T-helper 9 cell (primary cell): Measurements from ENCODE around the gene ERG.

Experiments
- DNase-seq: peaks from one replicate; pipeline ENCODE4 v3.0.0-alpha.2; 2020

ERG gene

GRCh38 chr21:38388203-38388602 is 110.1 kb downstream of the ERG start:
- DNase-seq = no peak

DNA sequence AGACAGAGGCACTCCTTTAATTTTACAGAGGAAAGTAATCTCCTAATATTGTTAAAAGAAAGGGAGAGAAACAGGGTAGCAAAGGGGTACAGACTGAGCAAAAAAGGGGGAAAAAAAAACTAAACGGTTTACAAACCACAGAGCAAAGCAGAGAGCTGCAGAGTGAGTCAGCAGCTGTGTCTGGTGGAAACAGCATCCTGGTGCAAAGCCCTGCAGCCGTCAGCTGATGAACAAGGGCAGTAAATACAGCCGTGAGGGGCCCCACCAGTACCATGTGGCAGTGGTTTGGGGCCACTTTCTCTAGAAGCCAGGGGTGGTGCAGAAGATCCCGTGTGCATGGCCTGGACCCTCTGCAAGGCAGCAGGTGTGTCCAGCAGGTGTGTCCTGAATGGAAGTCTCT is 111.3 kb downstream of the ERG start:
- no peak for DNase-seq

GRCh38 chr21:38385427-38386175 is 112.7 kb downstream of the ERG start:
- no peak for DNase-seq

- no peak for DNase-seq
Measured at GRCh38 chr21:38384675-38385426, 113.4 kb downstream of the ERG start.

- no peak for DNase-seq
Measured at GRCh38 chr21:38384238-38384560, 114.1 kb downstream of the ERG start.

- no peak for DNase-seq
Measured at GRCh38 chr21:38383411-38384237, 114.7 kb downstream of the ERG start.

- DNase-seq = no peak
Measured at GRCh38 chr21:38380481-38381137, 117.7 kb downstream of the ERG start.

DNA sequence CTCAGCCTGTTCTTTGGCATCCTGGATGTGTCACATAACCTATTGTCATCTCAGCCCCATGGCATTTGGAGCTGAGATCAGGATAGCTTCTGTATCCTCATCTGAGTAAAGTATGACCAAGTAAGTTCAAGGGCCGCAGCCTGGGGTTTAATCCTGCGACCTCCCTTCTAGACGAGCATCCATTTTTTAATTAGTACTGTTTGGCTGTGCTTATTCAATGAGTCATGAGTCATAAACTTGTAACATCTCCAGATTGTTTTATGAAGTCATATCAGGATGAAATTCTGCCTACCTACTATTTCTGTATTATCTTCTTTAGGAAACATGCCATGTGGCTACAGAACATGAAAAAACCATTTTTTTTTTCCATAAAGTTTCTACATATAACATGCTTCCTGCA is 119.1 kb downstream of the ERG start:
- no peak for DNase-seq

GRCh38 chr21:38377165-38378088 is 120.8 kb downstream of the ERG start:
- no peak for DNase-seq

DNA sequence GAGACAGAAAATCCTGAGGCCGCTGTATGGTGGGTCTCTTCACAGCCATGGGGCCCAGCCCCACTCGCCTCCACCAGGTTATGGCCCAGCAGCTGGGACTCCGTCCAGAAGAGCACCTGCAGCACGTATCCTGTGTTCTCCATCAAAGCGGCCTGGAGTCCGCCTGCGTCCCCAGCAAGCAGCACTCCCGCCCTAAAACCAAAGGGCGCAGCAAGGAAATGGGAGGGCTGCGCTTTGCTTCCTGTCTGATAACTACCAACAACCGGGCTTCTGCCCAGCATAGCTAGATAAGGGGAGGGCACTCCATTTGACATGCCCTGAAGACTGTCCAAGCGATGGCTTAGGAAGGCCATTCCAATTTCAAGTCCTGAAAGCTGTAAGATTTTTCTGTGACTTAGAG is 121.6 kb downstream of the ERG start:
- no peak for DNase-seq

- no peak for DNase-seq
Measured at GRCh38 chr21:38376235-38376634, 122.0 kb downstream of the ERG start.

GRCh38 chr21:38367646-38368045 is 130.6 kb downstream of the ERG start:
- no peak for DNase-seq

DNA sequence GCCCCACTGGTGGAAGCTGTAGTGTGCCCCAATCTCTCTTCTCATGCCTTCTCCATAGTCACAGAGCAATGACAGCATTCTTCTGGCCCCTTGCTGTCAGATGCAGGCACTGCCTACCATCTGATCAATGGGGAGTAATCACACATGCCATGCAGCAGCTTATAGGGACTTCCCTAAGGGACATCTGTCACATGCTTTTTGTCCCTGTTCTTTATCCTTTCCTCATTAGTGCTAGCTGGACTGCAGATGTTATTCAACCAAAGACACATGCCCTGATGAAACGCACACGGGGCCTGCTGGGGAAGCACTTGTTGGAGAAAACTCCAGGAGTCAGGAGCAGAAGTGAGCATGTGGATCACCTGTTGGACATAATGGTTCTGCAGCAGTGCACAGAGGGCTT is 132.8 kb downstream of the ERG start:
- DNase-seq = no peak

DNA sequence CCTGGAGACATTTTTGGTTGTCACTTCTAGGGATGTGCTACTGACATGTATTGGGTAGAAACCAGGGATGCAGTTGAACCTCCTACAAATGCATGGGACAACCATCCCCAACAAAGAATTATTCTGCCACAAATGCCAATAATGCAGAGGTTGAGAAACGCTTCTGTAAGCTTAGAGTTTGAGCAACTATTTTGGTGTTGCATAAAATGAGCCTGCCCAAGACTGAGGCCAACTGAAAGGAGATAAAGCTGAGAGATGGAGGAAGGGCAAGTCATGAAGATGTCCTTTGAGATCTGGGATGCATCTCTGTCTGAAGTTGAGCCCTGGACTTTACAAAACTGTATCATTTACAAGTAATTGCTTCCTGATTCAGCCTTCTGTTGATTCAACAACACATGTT is 134.6 kb downstream of the ERG start:
- DNase-seq = no peak

GRCh38 chr21:38361324-38361723 is 137.0 kb downstream of the ERG start:
- DNase-seq = no peak

DNA sequence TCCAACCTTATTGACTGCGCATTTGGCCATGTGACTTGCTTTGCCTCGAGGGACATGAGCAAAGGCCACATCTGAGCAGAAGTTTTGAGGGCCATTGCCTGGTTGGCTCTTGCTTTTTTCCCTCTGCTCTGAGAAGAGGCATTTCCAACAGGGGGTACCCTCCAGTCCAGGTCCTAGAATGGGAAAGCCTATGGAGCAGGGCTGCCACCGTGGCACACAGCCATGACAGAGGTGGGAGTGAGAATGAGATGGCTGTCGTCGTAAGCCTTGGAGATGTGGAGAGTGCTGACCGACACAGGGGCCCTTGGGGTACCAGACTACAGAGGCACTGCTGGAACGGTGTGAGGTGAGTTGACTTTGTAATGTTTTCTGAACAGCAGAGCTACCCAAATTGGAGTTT is 138.4 kb downstream of the ERG start:
- no peak for DNase-seq

DNA sequence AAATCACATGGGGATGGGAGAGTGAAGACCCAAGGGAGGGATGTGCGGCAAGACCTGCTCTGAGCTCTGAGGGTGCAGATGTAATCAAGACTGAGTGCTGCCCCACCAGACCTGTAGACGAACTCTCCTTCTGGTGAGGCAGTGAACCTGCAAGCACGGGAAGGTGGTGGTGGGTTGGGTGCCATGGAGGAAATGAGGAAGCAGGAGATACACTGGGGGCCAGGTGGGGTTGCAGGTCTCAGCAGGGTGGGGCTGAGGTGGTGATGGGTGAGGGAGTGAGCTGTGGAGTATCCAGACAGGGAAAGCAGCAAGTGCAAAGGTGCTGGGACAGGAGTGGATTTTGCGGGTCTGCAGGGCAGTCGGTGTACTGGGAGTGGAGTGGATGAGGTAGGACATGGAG is 139.2 kb downstream of the ERG start:
- no peak for DNase-seq

- no peak for DNase-seq
Measured at GRCh38 chr21:38358666-38359065, 139.6 kb downstream of the ERG start.

DNA sequence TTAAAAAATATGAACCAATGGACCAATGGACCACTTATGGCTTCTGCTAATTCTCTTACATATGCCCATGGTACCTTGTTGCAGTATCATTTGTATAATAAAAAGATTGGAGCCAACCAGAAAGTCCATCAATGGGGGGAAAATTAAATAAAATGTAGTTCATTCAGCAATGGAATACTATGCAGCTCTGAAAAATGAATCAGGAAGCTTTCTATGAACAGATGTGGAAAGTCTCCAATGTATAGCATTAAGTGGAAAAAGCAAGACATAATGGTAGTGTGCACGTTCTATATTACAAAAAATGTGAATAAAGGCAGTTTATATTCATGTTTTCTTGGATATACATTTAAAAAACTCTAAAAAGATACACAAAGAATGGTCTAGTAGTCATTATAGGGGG is 140.2 kb downstream of the ERG start:
- DNase-seq = no peak

DNA sequence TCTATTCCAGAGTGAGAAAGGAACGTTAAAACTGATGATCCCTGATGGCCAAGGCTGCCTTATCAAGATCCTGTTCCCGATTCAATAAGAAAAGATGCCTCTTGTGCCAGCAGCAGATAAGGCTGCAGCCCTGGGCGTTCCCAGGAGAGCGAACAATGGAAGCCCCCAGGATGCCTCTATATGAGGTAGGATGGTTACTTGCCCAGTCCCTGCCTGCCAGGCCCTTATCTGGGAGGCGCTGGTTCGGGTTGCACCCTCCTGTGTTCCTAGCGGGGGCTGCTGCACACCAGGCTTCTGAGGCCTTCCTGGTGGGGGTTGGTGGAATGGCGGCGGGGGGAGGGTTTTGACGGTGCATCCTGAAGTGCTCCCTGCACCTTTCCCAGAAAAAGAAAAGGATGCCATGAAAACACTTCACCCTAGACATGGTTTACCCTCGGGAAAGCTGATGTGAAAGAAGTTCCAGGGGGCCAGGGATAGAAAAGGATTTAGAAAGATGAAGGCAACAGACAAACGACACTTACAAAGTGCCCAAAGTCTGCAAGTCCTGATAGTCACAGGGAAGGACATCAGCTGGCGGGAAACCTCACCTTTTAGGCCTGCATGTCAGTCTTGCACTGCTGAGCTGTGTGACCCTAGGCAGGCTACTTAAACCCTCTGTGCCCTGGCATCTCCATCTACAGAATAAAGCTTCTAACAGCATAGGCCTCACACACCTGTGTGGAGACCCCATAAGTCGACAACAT is 141.2 kb downstream of the ERG start:
- DNase-seq = no peak
